Stimulated activated naive CD4-positive, alpha-beta T cell treated with Interleukin-2 at 50 U/mL for 16 hours (primary cell): ENCODE measurements around the gene ZSCAN30.

Experiments used
- DNase-seq: peaks from one replicate; lab custom pipeline; 2025; lab: John Stamatoyannopoulos, UW

ZSCAN30 gene

GRCh38 chr18:35290094-35290735 is at the start of gene ZSCAN30:
TSS of gene ZSCAN30 (minus strand) at chr18:35290229. CDS start at chr18:35264352, 25,877 bp downstream.
- DNase-seq = peak; percentile 95

GRCh38 chr18:35337286-35337685 is 47.3 kb upstream of the ZSCAN30 start:
- DNase-seq = no peak

GRCh38 chr18:35335866-35336265 is 45.8 kb upstream of the ZSCAN30 start:
- DNase-seq = no peak

GRCh38 chr18:35334821-35335220 is 44.8 kb upstream of the ZSCAN30 start:
- DNase-seq = no peak

- no peak for DNase-seq
These were observed 44.2 kb upstream of the ZSCAN30 start for GRCh38 chr18:35334212-35334611.

- DNase-seq = no peak
These were observed 41.5 kb upstream of the ZSCAN30 start for GRCh38 chr18:35331367-35332087.

GRCh38 chr18:35328868-35329267 is 38.8 kb upstream of the ZSCAN30 start:
- DNase-seq = no peak

GRCh38 chr18:35326695-35327387 is 36.8 kb upstream of the ZSCAN30 start:
- DNase-seq = no peak

GRCh38 chr18:35324926-35325655 is 35.1 kb upstream of the ZSCAN30 start:
- DNase-seq = no peak

- no peak for DNase-seq
These were observed 32.7 kb upstream of the ZSCAN30 start for GRCh38 chr18:35322486-35323458.

GRCh38 chr18:35311496-35311895 is 21.5 kb upstream of the ZSCAN30 start:
- no peak for DNase-seq

- DNase-seq = no peak
These were observed 16.7 kb upstream of the ZSCAN30 start for GRCh38 chr18:35306588-35307250.

GRCh38 chr18:35303610-35304009 is 13.6 kb upstream of the ZSCAN30 start:
- no peak for DNase-seq

GRCh38 chr18:35296060-35296459 is 6.0 kb upstream of the ZSCAN30 start:
- no peak for DNase-seq

- no peak for DNase-seq
These were observed 1.1 kb upstream of the ZSCAN30 start for GRCh38 chr18:35291166-35291565.

- peak; percentile 3 for DNase-seq
These were observed 319 bp downstream of the ZSCAN30 start for GRCh38 chr18:35289727-35290093.

- DNase-seq = no peak
These were observed 736 bp downstream of the ZSCAN30 start for GRCh38 chr18:35289293-35289692.

- DNase-seq = no peak
These were observed 5.2 kb downstream of the ZSCAN30 start for GRCh38 chr18:35284841-35285240.

GRCh38 chr18:35283923-35284794 is 5.9 kb downstream of the ZSCAN30 start:
- DNase-seq = no peak

GRCh38 chr18:35282353-35282752 is 7.7 kb downstream of the ZSCAN30 start:
- no peak for DNase-seq
